PC-3 (cell line): ENCODE measurements around the gene ABCA7. TPM values are rescaled to one million over a fixed set of nuclear protein-coding genes. Genes with fewer than 3 reads are reported as not detected.

Experiments
- ATAC-seq: fragments of 200-7000 bp; cut with Tn5 transposase; 2 replicates; pipeline ENCODE4 v1.9.1; 2020; ENCODE audit warnings: mild to moderate bottlenecking, moderate library complexity
- BruUV-seq: library from RNA; stranded (reverse); fragments of 400-500 nt; replicated peaks from 2 replicates; lab custom pipeline; 2021; lab: Mats Ljungman, UMichigan
- CTCF ChIA-PET: fragments of 300-600 bp; sonication (Branson Sonifier 250); formaldehyde crosslinking; loops from one replicate; lab custom pipeline; 2022; ENCODE audit warnings: antibody characterized with exemption; lab: Charles Lee
- POLR2A ChIA-PET: fragments of 300-600 bp; sonication (Branson Sonifier 250); formaldehyde crosslinking; loops from one replicate; lab custom pipeline; 2022; ENCODE audit warnings: antibody characterized with exemption; ENCODE audit not compliant: unreplicated experiment; lab: Charles Lee
- DNase-seq: peaks from one replicate; pipeline ENCODE4 v3.0.0-alpha.2; 2015
- H2AFZ ChIP-seq: fragments of 300-600 bp; sonication (generic); 2 replicates; pipeline ENCODE4 v1.6.0; 2016; ENCODE audit warnings: antibody characterized with exemption, low read length
- H3F3A ChIP-seq: fragments of 300-600 bp; sonication (generic); one replicate; pipeline ENCODE4 v1.6.0; 2017; ENCODE audit warnings: antibody characterized with exemption, low read length, control low read depth, mild to moderate bottlenecking; ENCODE audit not compliant: unreplicated experiment
- H3K27ac ChIP-seq: fragments of 300-600 bp; sonication (generic); 2 replicates; pipeline ENCODE4 v1.5.1; 2016; ENCODE audit warnings: mild to moderate bottlenecking, low read length
- H3K27me3 ChIP-seq: fragments of 300-600 bp; sonication (generic); 2 replicates; pipeline ENCODE4 v1.6.1; 2016; ENCODE audit warnings: low read length, mixed read lengths
- H3K36me3 ChIP-seq: fragments of 300-600 bp; sonication (generic); 2 replicates; pipeline ENCODE4 v1.6.1; 2016; ENCODE audit warnings: low read depth, mixed run types, low read length, mixed read lengths
- H3K4me1 ChIP-seq: fragments of 300-600 bp; sonication (generic); 2 replicates; pipeline ENCODE4 v1.5.1; 2016; ENCODE audit warnings: low read length; ENCODE audit not compliant: insufficient read depth
- H3K4me2 ChIP-seq: fragments of 300-600 bp; sonication (generic); 2 replicates; pipeline ENCODE4 v1.6.0; 2016; ENCODE audit warnings: low read length
- H3K4me3 ChIP-seq: fragments of 300-600 bp; sonication (generic); 2 replicates; pipeline ENCODE4 v1.5.1; 2016; ENCODE audit warnings: mild to moderate bottlenecking, low read length, mixed read lengths
- H3K79me2 ChIP-seq: fragments of 300-600 bp; sonication (generic); 2 replicates; pipeline ENCODE4 v1.6.1; 2017; ENCODE audit warnings: low read length, mixed read lengths
- H3K9ac ChIP-seq: fragments of 300-600 bp; sonication (generic); 2 replicates; pipeline ENCODE4 v1.6.0; 2016; ENCODE audit warnings: mild to moderate bottlenecking, low read length
- H3K9me2 ChIP-seq: fragments of 300-600 bp; sonication (generic); replicated peaks from 2 replicates; pipeline ENCODE4 v1.6.1; 2016; ENCODE audit warnings: mixed run types, low read length, mixed read lengths
- H3K9me3 ChIP-seq: fragments of 300-600 bp; sonication (generic); 2 replicates; pipeline ENCODE4 v1.6.1; 2016; ENCODE audit warnings: low read length, mixed read lengths
- H4K20me1 ChIP-seq: fragments of 300-600 bp; sonication (generic); 2 replicates; pipeline ENCODE4 v1.6.1; 2016; ENCODE audit warnings: low read length, mixed read lengths
- EZH2 ChIP-seq: fragments of 300-600 bp; sonication (generic); IDR thresholded peaks from one replicate; pipeline ENCODE4 v1.6.1; 2017; ENCODE audit warnings: antibody characterized with exemption, mild to moderate bottlenecking, low read length; ENCODE audit not compliant: unreplicated experiment
- EZH2phosphoT487 ChIP-seq: fragments of 300-600 bp; sonication (generic); IDR thresholded peaks from 2 replicates; pipeline ENCODE4 v1.6.1; 2018; ENCODE audit warnings: mild to moderate bottlenecking, antibody characterized with exemption, low read length, borderline replicate concordance
- intact Hi-C: fragments of 100-400 bp; cut with micrococcal nuclease; formaldehyde crosslinking; loops from 2 replicates; pipeline ENCODE4 v1.9.0; 2023
- total RNA-seq: library from RNA; depleted of rRNA; stranded (reverse); fragments of >200 nt; gene quantifications from 2 replicates; pipeline ENCODE4 v1.2.3, GENCODE V29; 2014
- TF ChIP-seq, protein P1 (sequence below): fragments of 300-600 bp; sonication (generic); conservative IDR thresholded peaks from 2 replicates; pipeline ENCODE4 v1.5.1; 2017; ENCODE audit warnings: antibody characterized with exemption, low read depth, mild to moderate bottlenecking, low read length

Gene ABCA7
- total RNA-seq, 1 experiment from 2014 or later = 27.3 TPM

DNA sequence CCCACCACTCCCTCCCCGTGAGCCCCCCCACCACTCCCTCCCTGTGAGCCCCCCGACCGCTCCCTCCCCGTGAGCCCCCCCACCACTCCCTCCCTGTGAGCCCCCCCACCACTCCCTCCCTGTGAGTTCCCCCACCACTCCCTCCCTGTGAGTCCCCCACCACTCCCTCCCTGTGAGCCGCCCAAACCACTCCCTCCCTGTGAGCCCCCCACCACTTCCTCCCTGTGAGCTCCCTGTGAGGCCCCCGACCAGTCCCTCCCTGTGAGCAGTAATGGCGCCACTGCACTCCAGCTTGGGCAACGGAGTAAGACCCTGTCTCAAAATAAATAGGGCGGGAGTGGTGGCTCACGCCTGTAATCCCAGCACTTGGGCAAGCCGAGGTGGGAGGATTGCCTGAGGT lies 9.9 kb downstream of the ABCA7 start:
- no peaks in the 10 kb centered on the region for H3K79me2 ChIP-seq
- no peak overlapping the region for H3K4me2 ChIP-seq
- BruUV-seq = no TSS peak
- no peaks in the 10 kb centered on the region for H3K4me1 ChIP-seq
- H3K9ac ChIP-seq = no peak overlapping the region
- no peaks in the 10 kb centered on the region for H3F3A ChIP-seq
- no peak overlapping the region for H3K27ac ChIP-seq
- H3K36me3 ChIP-seq = no peaks in the 10 kb centered on the region
- POLR2A ChIA-PET = no interaction called here
- no peak overlapping the region for H3K4me3 ChIP-seq
- TF ChIP-seq EZH2 (no peak), EZH2phosphoT487 (no peak)
- TF ChIP-seq, protein P1, sequence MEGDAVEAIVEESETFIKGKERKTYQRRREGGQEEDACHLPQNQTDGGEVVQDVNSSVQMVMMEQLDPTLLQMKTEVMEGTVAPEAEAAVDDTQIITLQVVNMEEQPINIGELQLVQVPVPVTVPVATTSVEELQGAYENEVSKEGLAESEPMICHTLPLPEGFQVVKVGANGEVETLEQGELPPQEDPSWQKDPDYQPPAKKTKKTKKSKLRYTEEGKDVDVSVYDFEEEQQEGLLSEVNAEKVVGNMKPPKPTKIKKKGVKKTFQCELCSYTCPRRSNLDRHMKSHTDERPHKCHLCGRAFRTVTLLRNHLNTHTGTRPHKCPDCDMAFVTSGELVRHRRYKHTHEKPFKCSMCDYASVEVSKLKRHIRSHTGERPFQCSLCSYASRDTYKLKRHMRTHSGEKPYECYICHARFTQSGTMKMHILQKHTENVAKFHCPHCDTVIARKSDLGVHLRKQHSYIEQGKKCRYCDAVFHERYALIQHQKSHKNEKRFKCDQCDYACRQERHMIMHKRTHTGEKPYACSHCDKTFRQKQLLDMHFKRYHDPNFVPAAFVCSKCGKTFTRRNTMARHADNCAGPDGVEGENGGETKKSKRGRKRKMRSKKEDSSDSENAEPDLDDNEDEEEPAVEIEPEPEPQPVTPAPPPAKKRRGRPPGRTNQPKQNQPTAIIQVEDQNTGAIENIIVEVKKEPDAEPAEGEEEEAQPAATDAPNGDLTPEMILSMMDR = no peak
- H3K9me3 ChIP-seq = no peaks in the 10 kb centered on the region
- H3K9me2 ChIP-seq = no peaks in the 10 kb centered on the region
- DNase-seq (no peak), ATAC-seq (no peak)
- no peaks in the 10 kb centered on the region for H3K27me3 ChIP-seq
- intact Hi-C loops = no loop called here
- H2AFZ ChIP-seq = no peak overlapping the region
- H4K20me1 ChIP-seq = no peaks in the 10 kb centered on the region
- CTCF ChIA-PET = no interaction called here

DNA sequence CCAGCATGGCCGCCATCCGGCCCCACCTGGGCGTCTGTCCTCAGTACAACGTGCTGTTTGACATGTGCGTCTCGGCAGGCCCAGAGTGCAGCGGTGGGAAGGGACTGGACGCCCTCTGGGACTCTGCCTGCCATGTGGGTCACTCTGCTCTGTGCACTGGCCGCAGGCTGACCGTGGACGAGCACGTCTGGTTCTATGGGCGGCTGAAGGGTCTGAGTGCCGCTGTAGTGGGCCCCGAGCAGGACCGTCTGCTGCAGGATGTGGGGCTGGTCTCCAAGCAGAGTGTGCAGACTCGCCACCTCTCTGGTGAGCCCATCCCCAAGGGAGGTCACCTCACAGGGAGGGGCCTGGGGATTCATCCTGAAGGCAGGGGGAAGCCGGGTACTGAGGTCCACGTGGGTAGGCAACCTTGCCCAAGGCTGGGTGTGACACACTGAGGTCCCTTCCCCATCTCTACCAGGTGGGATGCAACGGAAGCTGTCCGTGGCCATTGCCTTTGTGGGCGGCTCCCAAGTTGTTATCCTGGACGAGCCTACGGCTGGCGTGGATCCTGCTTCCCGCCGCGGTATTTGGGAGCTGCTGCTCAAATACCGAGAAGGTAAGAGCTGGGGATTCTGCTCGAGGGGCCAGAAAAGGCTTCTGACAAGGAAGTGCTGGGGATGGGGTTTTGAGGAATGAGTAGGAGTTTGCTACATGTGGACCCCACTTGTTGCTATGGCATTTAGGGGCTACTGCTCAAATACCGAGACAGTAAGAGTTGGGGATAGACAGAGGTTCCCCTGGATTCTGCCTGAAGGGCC lies 11.3 kb downstream of the ABCA7 start:
- Histone ChIP-seq H3K9ac (no peak overlapping the region), H3K27me3 (no peaks in the 10 kb centered on the region), H3K9me3 (no peaks in the 10 kb centered on the region), H3F3A (no peaks in the 10 kb centered on the region), H3K27ac (no peak overlapping the region), H3K9me2 (no peaks in the 10 kb centered on the region), H3K36me3 (no peaks in the 10 kb centered on the region; the same call in 1 of the 2 replicates), H3K4me1 (no peaks in the 10 kb centered on the region), H3K79me2 (no peaks in the 10 kb centered on the region), H3K4me2 (no peak overlapping the region), H2AFZ (no peak overlapping the region), H4K20me1 (no peaks in the 10 kb centered on the region), H3K4me3 (no peak overlapping the region)
- ATAC-seq = no peak
- TF ChIP-seq EZH2phosphoT487 = no peak
- TF ChIP-seq, protein P1 = no peak
- no peak for TF ChIP-seq EZH2
- POLR2A ChIA-PET = no interaction called here
- CTCF ChIA-PET = no interaction called here
- no TSS peak for BruUV-seq
- no peak for DNase-seq
- intact Hi-C loops = no loop called here

GRCh38 chr19:1051791-1052190 lies 11.9 kb downstream of the ABCA7 start:
- H3K36me3 ChIP-seq = peaks cover 6% of the 10 kb centered on the region
- peaks cover 3% of the 10 kb centered on the region for H3K9me3 ChIP-seq
- H3K27ac ChIP-seq = no peak overlapping the region
- H3K4me3 ChIP-seq = no peak overlapping the region
- intact Hi-C loops = no loop called here
- no peaks in the 10 kb centered on the region for H3K79me2 ChIP-seq
- H3K9me2 ChIP-seq = no peaks in the 10 kb centered on the region
- no TSS peak for BruUV-seq
- ChIA-PET POLR2A (no interaction called here), CTCF (no interaction called here)
- no peaks in the 10 kb centered on the region for H4K20me1 ChIP-seq
- H3K9ac ChIP-seq = no peak overlapping the region
- H3K4me1 ChIP-seq = no peaks in the 10 kb centered on the region
- TF ChIP-seq EZH2phosphoT487 (no peak), EZH2 (no peak)
- TF ChIP-seq, protein P1 = no peak
- no peak for ATAC-seq
- no peak overlapping the region for H2AFZ ChIP-seq
- no peaks in the 10 kb centered on the region for H3F3A ChIP-seq
- DNase-seq = no peak
- H3K27me3 ChIP-seq = no peaks in the 10 kb centered on the region
- H3K4me2 ChIP-seq = no peak overlapping the region
